Activated CD8-positive, alpha-beta memory T cell treated with anti-CD3 and anti-CD28 coated beads, Interleukin-2, amount 50 U/mL, for 24 hours (primary cell): ENCODE measurements around the gene MAPT.
"Not testable (repeated sequence)": the region's sequence is repeated elsewhere in the genome, so short reads cannot be mapped to it uniquely, and the experiment has no call there.

Experiments used
- DNase-seq: peaks from one replicate; pipeline ENCODE4 v3.0.0-alpha.2; 2020; ENCODE audit errors: extremely low read depth

The MAPT gene

GRCh38 chr17:46009681-46010596, 115.6 kb downstream of the MAPT start:
- DNase-seq, result no peak

- no peak for DNase-seq
Observed at GRCh38 chr17:46010597-46011186, 116.3 kb downstream of the MAPT start.

DNA sequence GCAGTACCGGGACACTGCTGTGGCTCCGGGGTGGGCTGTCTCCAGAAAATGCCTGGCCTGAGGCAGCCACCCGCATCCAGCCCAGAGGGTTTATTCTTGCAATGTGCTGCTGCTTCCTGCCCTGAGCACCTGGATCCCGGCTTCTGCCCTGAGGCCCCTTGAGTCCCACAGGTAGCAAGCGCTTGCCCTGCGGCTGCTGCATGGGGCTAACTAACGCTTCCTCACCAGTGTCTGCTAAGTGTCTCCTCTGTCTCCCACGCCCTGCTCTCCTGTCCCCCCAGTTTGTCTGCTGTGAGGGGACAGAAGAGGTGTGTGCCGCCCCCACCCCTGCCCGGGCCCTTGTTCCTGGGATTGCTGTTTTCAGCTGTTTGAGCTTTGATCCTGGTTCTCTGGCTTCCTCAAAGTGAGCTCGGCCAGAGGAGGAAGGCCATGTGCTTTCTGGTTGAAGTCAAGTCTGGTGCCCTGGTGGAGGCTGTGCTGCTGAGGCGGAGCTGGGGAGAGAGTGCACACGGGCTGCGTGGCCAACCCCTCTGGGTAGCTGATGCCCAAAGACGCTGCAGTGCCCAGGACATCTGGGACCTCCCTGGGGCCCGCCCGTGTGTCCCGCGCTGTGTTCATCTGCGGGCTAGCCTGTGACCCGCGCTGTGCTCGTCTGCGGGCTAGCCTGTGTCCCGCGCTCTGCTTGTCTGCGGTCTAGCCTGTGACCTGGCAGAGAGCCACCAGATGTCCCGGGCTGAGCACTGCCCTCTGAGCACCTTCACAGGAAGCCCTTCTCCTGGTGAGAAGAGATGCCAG, 117.6 kb downstream of the MAPT start:
- DNase-seq, result no peak

- DNase-seq, result no peak
Observed at GRCh38 chr17:46012506-46013079, 118.2 kb downstream of the MAPT start.

- no peak for DNase-seq
Observed at GRCh38 chr17:46013127-46013501, 118.8 kb downstream of the MAPT start.

GRCh38 chr17:46013502-46014165, 119.3 kb downstream of the MAPT start:
- no peak for DNase-seq

- not testable (repeated sequence) for DNase-seq
Observed at GRCh38 chr17:46019408-46019925, 125.1 kb downstream of the MAPT start.

DNA sequence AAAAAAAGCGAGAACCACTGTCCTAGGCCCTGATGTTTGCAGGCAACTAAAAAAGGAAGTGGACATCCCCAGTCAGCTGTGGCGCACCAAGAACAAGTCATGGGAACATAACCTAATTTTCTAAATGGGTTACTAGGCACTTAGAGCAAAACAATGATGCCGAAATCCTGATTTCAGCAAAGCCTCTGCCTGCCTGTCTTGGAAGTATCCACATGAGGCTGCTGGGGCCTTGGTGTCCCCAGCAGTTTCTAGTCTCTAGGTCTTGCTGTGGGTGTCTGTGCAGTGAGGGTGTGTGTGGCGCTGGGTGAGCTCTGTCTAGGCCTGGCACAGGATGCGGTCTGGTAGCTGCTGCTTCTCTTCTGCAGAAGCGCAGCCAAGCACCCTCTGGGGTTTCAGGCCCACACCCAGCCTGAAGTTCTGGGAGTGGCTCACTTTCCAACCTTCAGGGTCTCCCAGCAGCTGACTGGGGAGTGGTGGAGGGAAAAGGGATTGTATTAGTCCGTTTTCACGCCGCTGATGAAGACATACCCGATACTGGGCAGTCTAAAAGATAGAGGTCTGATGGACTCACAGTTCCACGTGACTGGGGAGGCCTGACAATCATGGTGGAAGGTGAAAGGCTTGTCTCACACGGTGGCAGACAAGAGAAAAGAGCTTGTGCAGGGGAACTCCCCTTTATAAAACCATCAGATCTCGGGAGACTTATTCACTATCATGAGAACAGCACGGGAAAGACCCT, 125.8 kb downstream of the MAPT start:
- peak; percentile 19 for DNase-seq

- no peak for DNase-seq
Observed at GRCh38 chr17:46020998-46021397, 126.6 kb downstream of the MAPT start.

DNA sequence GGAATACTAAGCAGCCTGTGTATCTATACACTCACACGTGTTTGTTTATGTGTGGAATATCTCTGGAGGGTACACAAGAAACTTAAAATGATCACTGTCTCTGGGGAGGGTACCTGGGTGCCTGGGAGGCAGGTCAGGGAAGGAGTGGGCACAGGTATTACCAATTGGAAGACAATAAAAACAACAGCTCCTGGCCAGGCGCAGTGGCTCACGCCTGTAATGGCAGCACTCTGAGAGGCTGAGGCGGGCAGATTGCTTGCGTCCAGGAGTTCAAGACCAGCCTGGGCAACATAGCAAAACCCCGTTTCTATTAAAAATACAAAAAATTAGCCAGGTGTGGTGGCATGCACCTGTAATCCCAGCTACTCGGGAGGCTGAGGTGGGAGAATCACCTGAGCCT, 129.0 kb downstream of the MAPT start:
- not testable (repeated sequence) for DNase-seq

DNA sequence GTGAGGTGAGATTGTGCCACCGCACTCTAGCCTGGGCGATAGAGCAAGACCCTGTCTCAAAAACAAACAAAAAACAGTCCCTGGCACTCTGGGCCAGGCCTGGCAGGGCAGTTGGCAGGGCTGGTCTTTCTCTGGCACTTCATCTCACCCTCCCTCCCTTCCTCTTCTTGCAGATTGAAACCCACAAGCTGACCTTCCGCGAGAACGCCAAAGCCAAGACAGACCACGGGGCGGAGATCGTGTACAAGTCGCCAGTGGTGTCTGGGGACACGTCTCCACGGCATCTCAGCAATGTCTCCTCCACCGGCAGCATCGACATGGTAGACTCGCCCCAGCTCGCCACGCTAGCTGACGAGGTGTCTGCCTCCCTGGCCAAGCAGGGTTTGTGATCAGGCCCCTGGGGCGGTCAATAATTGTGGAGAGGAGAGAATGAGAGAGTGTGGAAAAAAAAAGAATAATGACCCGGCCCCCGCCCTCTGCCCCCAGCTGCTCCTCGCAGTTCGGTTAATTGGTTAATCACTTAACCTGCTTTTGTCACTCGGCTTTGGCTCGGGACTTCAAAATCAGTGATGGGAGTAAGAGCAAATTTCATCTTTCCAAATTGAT, 129.5 kb downstream of the MAPT start:
- DNase-seq, result no peak

GRCh38 chr17:46024590-46024989, 130.2 kb downstream of the MAPT start:
- no peak for DNase-seq

GRCh38 chr17:46025060-46025459, 130.7 kb downstream of the MAPT start:
- no peak for DNase-seq

DNA sequence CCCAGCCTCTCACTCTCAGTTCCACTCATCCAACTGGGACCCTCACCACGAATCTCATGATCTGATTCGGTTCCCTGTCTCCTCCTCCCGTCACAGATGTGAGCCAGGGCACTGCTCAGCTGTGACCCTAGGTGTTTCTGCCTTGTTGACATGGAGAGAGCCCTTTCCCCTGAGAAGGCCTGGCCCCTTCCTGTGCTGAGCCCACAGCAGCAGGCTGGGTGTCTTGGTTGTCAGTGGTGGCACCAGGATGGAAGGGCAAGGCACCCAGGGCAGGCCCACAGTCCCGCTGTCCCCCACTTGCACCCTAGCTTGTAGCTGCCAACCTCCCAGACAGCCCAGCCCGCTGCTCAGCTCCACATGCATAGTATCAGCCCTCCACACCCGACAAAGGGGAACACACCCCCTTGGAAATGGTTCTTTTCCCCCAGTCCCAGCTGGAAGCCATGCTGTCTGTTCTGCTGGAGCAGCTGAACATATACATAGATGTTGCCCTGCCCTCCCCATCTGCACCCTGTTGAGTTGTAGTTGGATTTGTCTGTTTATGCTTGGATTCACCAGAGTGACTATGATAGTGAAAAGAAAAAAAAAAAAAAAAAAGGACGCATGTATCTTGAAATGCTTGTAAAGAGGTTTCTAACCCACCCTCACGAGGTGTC, 131.3 kb downstream of the MAPT start:
- no peak for DNase-seq

DNA sequence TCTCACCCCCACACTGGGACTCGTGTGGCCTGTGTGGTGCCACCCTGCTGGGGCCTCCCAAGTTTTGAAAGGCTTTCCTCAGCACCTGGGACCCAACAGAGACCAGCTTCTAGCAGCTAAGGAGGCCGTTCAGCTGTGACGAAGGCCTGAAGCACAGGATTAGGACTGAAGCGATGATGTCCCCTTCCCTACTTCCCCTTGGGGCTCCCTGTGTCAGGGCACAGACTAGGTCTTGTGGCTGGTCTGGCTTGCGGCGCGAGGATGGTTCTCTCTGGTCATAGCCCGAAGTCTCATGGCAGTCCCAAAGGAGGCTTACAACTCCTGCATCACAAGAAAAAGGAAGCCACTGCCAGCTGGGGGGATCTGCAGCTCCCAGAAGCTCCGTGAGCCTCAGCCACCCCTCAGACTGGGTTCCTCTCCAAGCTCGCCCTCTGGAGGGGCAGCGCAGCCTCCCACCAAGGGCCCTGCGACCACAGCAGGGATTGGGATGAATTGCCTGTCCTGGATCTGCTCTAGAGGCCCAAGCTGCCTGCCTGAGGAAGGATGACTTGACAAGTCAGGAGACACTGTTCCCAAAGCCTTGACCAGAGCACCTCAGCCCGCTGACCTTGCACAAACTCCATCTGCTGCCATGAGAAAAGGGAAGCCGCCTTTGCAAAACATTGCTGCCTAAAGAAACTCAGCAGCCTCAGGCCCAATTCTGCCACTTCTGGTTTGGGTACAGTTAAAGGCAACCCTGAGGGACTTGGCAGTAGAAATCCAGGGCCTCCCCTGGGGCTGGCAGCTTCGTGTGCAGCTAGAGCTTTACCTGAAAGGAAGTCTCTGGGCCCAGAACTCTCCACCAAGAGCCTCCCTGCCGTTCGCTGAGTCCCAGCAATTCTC, 132.1 kb downstream of the MAPT start:
- DNase-seq, result no peak

DNA sequence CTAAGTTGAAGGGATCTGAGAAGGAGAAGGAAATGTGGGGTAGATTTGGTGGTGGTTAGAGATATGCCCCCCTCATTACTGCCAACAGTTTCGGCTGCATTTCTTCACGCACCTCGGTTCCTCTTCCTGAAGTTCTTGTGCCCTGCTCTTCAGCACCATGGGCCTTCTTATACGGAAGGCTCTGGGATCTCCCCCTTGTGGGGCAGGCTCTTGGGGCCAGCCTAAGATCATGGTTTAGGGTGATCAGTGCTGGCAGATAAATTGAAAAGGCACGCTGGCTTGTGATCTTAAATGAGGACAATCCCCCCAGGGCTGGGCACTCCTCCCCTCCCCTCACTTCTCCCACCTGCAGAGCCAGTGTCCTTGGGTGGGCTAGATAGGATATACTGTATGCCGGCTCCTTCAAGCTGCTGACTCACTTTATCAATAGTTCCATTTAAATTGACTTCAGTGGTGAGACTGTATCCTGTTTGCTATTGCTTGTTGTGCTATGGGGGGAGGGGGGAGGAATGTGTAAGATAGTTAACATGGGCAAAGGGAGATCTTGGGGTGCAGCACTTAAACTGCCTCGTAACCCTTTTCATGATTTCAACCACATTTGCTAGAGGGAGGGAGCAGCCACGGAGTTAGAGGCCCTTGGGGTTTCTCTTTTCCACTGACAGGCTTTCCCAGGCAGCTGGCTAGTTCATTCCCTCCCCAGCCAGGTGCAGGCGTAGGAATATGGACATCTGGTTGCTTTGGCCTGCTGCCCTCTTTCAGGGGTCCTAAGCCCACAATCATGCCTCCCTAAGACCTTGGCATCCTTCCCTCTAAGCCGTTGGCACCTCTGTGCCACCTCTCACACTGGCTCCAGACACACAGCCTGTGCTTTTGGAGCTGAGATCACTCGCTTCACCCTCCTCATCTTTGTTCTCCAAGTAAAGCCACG, 133.0 kb downstream of the MAPT start:
- no peak for DNase-seq

- DNase-seq, result no peak
Observed at GRCh38 chr17:46027976-46028325, 133.6 kb downstream of the MAPT start.

DNA sequence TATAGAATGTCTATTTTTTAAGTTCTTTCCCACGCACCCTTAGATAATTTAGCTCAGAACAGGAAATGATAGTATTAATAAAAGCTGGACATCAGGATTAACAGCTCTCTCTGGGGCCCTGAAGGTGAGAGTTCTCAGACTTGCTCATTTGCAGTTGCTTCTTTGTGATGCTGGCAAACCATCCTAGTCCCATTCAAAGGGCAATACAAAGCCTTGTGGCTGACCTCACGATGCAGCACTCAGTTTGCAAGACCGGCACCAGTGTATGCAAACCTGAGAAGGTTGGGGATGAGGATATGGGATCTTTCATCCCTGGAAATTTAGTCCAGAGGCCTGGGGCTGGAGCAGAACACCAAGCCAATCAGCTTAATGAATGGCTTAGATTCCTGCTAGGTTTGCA, 134.0 kb downstream of the MAPT start:
- DNase-seq, result no peak
